ENCODE measurements around the gene PLAU.

Gene PLAU

GRCh38 chr10:73910764-73911552 lies at the start of gene PLAU:
PLAU (plus strand) TSS chr10:73911132; CDS start chr10:73911556, 424 bp downstream.
- no peak for DNase-seq (ENCODE audit: low spot score)

- DNase-seq (ENCODE audit: low spot score), result no peak
Measured at GRCh38 chr10:73862011-73862410, 48.9 kb upstream of the PLAU start.

- no peak for DNase-seq (ENCODE audit: low spot score)
Measured at GRCh38 chr10:73863039-73863817, 47.7 kb upstream of the PLAU start.

- DNase-seq (ENCODE audit: low spot score), result no peak
Measured at GRCh38 chr10:73864229-73864628, 46.7 kb upstream of the PLAU start.

GRCh38 chr10:73865107-73865458 lies 45.8 kb upstream of the PLAU start:
- no peak for DNase-seq (ENCODE audit: low spot score)

- no peak for DNase-seq (ENCODE audit: low spot score)
Measured at GRCh38 chr10:73865459-73866442, 45.2 kb upstream of the PLAU start.

GRCh38 chr10:73866621-73867020 lies 44.3 kb upstream of the PLAU start:
- no peak for DNase-seq (ENCODE audit: low spot score)

GRCh38 chr10:73867126-73867807 lies 43.7 kb upstream of the PLAU start:
- no peak for DNase-seq (ENCODE audit: low spot score)

GRCh38 chr10:73867871-73868631 lies 42.9 kb upstream of the PLAU start:
- DNase-seq (ENCODE audit: low spot score), result no peak

- DNase-seq (ENCODE audit: low spot score), result no peak
Measured at GRCh38 chr10:73868655-73869195, 42.2 kb upstream of the PLAU start.

- DNase-seq (ENCODE audit: low spot score), result peak; percentile 86
Measured at GRCh38 chr10:73871295-73872189, 39.4 kb upstream of the PLAU start.

- DNase-seq (ENCODE audit: low spot score), result no peak
Measured at GRCh38 chr10:73872190-73872710, 38.7 kb upstream of the PLAU start.

GRCh38 chr10:73873142-73873837 lies 37.6 kb upstream of the PLAU start:
- no peak for DNase-seq (ENCODE audit: low spot score)

- no peak for DNase-seq (ENCODE audit: low spot score)
Measured at GRCh38 chr10:73873838-73874215, 37.1 kb upstream of the PLAU start.

- peak; percentile 87 for DNase-seq (ENCODE audit: low spot score)
Measured at GRCh38 chr10:73874267-73875138, 36.4 kb upstream of the PLAU start, which contains the start of gene CAMK2G. CAMK2G (minus strand) TSS chr10:73874555; CDS start chr10:73874461, 94 bp downstream.

GRCh38 chr10:73875139-73875475 lies 35.8 kb upstream of the PLAU start:
- DNase-seq (ENCODE audit: low spot score), result no peak

GRCh38 chr10:73876157-73876556 lies 34.8 kb upstream of the PLAU start:
- no peak for DNase-seq (ENCODE audit: low spot score)

- DNase-seq (ENCODE audit: low spot score), result no peak
Measured at GRCh38 chr10:73876566-73876965, 34.4 kb upstream of the PLAU start.

Measured in LoVo (cell line).